T-helper 22 cell (primary cell): ENCODE results near the gene CLCN7.

Experiments used
- DNase-seq: peaks from one replicate; pipeline ENCODE4 v3.0.0-alpha.2; 2020; ENCODE audit warnings: low read depth

CLCN7 gene

GRCh38 chr16:1401758-1402154 lies 73.1 kb downstream of the CLCN7 start:
- DNase-seq: no peak

- DNase-seq: no peak
These were observed 73.6 kb downstream of the CLCN7 start for GRCh38 chr16:1401061-1401757.

GRCh38 chr16:1398826-1399581 lies 75.8 kb downstream of the CLCN7 start:
- DNase-seq: no peak

- no peak for DNase-seq
These were observed 76.5 kb downstream of the CLCN7 start for GRCh38 chr16:1398351-1398750.

GRCh38 chr16:1397779-1398178 lies 77.0 kb downstream of the CLCN7 start:
- DNase-seq: no peak

GRCh38 chr16:1395444-1396031 lies 79.3 kb downstream of the CLCN7 start:
- no peak for DNase-seq
